Endothelial cell of umbilical vein (primary cell): ENCODE results near the gene PLEKHA6. TPM values are rescaled to one million over a fixed set of nuclear protein-coding genes. Genes with fewer than 3 reads are reported as not detected.

Source experiments
- Bru-seq: library from RNA; stranded (reverse); fragments of 400-500 nt; gene quantifications from one replicate; lab custom pipeline; 2021; lab: Mats Ljungman, UMichigan
- BruChase-seq, 2 experiments: library from RNA; stranded (reverse); fragments of 400-500 nt; gene quantifications; one replicate each; lab custom pipeline; 2021; lab: Mats Ljungman, UMichigan
- BruUV-seq: library from RNA; stranded (reverse); fragments of 400-500 nt; replicated peaks from 2 replicates; lab custom pipeline; 2021; lab: Mats Ljungman, UMichigan
- CTCF ChIA-PET: fragments of 300-600, 350-600 bp; sonication (Branson Sonifier 250); formaldehyde crosslinking; loops from one replicate; lab custom pipeline; 2021; ENCODE audit warnings: antibody characterized with exemption, inconsistent platforms; lab: Charles Lee
- POLR2A ChIA-PET: fragments of 300-600, 350-600 bp; sonication (Branson Sonifier 250); formaldehyde crosslinking; loops from one replicate; lab custom pipeline; 2021; ENCODE audit warnings: antibody characterized with exemption, inconsistent platforms; lab: Charles Lee
- DNase-seq: peaks from one replicate; pipeline ENCODE4 v3.0.0-alpha.2; 2011; ENCODE audit warnings: low read depth, low spot score
- FAIRE-seq: peaks from 2 replicates; lab custom pipeline; 2011; peaks lifted over from hg19 to GRCh38; lab: Jason Lieb, UNC
- H2AFZ ChIP-seq: 2 replicates; pipeline ENCODE4 v1.6.0; 2012; ENCODE audit warnings: low read depth, low read length, control low read depth, inconsistent platforms
- H3K27ac ChIP-seq: 2 replicates; pipeline ENCODE4 v1.5.1; 2011; ENCODE audit warnings: low read depth, mild to moderate bottlenecking, control low read depth, low read length, moderate library complexity; ENCODE audit not compliant: insufficient read depth
- H3K27me3 ChIP-seq, 2 experiments: 2 replicates each; pipeline versions ENCODE4 v1.6.0 to v1.6.1; 2011; ENCODE audit warnings: low read length in 2 of 2, mixed read lengths in 1 of 2; ENCODE audit not compliant: control insufficient read depth in 2 of 2, insufficient read depth in 2 of 2
- H3K36me3 ChIP-seq, 2 experiments: 2 replicates in 1 of 2; 3 replicates in 1 of 2; pipeline ENCODE4 v1.5.1; 2011; ENCODE audit warnings: low read length in 2 of 2, mild to moderate bottlenecking in 1 of 2, moderate library complexity in 1 of 2; ENCODE audit not compliant: control insufficient read depth in 2 of 2, insufficient read depth in 2 of 2; ENCODE audit errors: extremely low read depth in 1 of 2
- H3K4me1 ChIP-seq: 3 replicates; pipeline ENCODE4 v1.5.1; 2011; ENCODE audit warnings: mild to moderate bottlenecking, low read length; ENCODE audit not compliant: control insufficient read depth, insufficient read depth; ENCODE audit errors: extremely low read depth
- H3K4me2 ChIP-seq: 2 replicates; pipeline ENCODE4 v1.6.1; 2011; ENCODE audit warnings: low read length, control low read depth, mixed read lengths; ENCODE audit not compliant: insufficient read depth
- H3K4me3 ChIP-seq, 3 experiments: fragments of 200-600 bp in 1 of 3; sonication (generic), shearing (Covaris generic) in 1 of 3; replicated peaks in 1 of 3; 2 replicates each; pipeline ENCODE4 v1.5.1; 2011 to 2016; ENCODE audit warnings: control low read depth in 3 of 3, low read length in 3 of 3, mild to moderate bottlenecking in 2 of 3, inconsistent platforms in 1 of 3, low read depth in 1 of 3, moderate library complexity in 1 of 3; ENCODE audit not compliant: insufficient read depth in 1 of 3
- H3K79me2 ChIP-seq: 2 replicates; pipeline ENCODE4 v1.6.0; 2012; ENCODE audit warnings: low read length, inconsistent platforms; ENCODE audit not compliant: control insufficient read depth, insufficient read depth
- H3K9ac ChIP-seq: replicated peaks from 2 replicates; pipeline ENCODE3; 2011; ENCODE audit warnings: low read length, control low read depth; ENCODE audit not compliant: insufficient read depth; ENCODE audit errors: extremely low read depth
- H3K9me1 ChIP-seq: replicated peaks from 3 replicates; pipeline ENCODE4 v1.6.0; 2011; ENCODE audit warnings: mild to moderate bottlenecking, low read length; ENCODE audit not compliant: control insufficient read depth, insufficient read depth; ENCODE audit errors: extremely low read depth
- H3K9me3 ChIP-seq: replicated peaks from 2 replicates; pipeline ENCODE4 v1.5.1; 2012; ENCODE audit warnings: low read length, inconsistent platforms; ENCODE audit not compliant: control insufficient read depth, insufficient read depth
- H4K20me1 ChIP-seq: replicated peaks from 2 replicates; pipeline ENCODE3; 2011; ENCODE audit warnings: mild to moderate bottlenecking, low read length; ENCODE audit not compliant: control insufficient read depth, insufficient read depth; ENCODE audit errors: extremely low read depth
- EZH2 ChIP-seq: IDR thresholded peaks from 2 replicates; pipeline ENCODE4 v1.6.1; 2012; ENCODE audit warnings: borderline replicate concordance, low read depth, mild to moderate bottlenecking, moderate library complexity, low read length, inconsistent platforms; ENCODE audit not compliant: severe bottlenecking
- FOS ChIP-seq: IDR thresholded peaks from 2 replicates; pipeline ENCODE4 v1.6.1; 2011; ENCODE audit warnings: mild to moderate bottlenecking, low read length, moderate library complexity, borderline replicate concordance; ENCODE audit not compliant: insufficient read depth
- GATA2 ChIP-seq: IDR thresholded peaks from 2 replicates; pipeline ENCODE4 v1.7.0; 2011; ENCODE audit warnings: low read depth, mild to moderate bottlenecking, moderate library complexity, mixed read lengths, low read length; ENCODE audit not compliant: insufficient read length, insufficient read depth
- JUN ChIP-seq: IDR thresholded peaks from 2 replicates; pipeline ENCODE4 v1.6.1; 2011; ENCODE audit warnings: borderline replicate concordance, low read depth; ENCODE audit not compliant: insufficient read length, insufficient read depth
- MYC ChIP-seq: IDR thresholded peaks from one replicate; pipeline ENCODE4 v1.6.1; 2011; ENCODE audit warnings: mild to moderate bottlenecking, low read depth, low read length
- POLR2A ChIP-seq: IDR thresholded peaks from 2 replicates; pipeline ENCODE4 v1.6.1; 2012; ENCODE audit warnings: low read depth, mild to moderate bottlenecking, control low read depth, low read length
- POLR2AphosphoS5 ChIP-seq: IDR thresholded peaks from 2 replicates; pipeline ENCODE4 v1.6.1; 2012; ENCODE audit warnings: low read depth, mild to moderate bottlenecking, control low read depth, low read length, moderate library complexity; ENCODE audit not compliant: insufficient read depth
- dilution Hi-C: fragments of 300-500 bp; cut with MboI; formaldehyde crosslinking; loops from one replicate; pipeline ENCODE4 v1.15.0; 2019; ENCODE audit warnings: low sequenced_read_pairs; ENCODE audit not compliant: extremely low pct_ligation_motif_present
- intact Hi-C: fragments of 100-400 bp; cut with micrococcal nuclease; formaldehyde crosslinking; loops from one replicate; pipeline ENCODE4 v1.10.0; 2022
- long read RNA-seq: library from polyadenylated mRNA; stranded (forward); transcript quantifications from one replicate; pipeline ENCODE4 v2.0.0, GENCODE V29; 2021
- polyA minus RNA-seq, 3 experiments: library from RNA; depleted of rRNA, polyadenylated mRNA; stranded (reverse); fragments of >200 nt; gene quantifications; 1 replicate in 1 of 3; 2 replicates in 2 of 3; pipeline ENCODE4 v1.2.3, GENCODE V29; 2011
- polyA plus RNA-seq, 4 experiments: library from polyadenylated mRNA; depleted of rRNA in 3 of 4; stranded (reverse) in 3 of 4; unstranded in 1 of 4; fragments of >200 nt; gene quantifications; 2 replicates each; pipeline versions ENCODE4 v1.2.1 to v1.2.3, GENCODE V29; 2011 to 2012; ENCODE audit warnings: missing spikeins in 1 of 4
- total RNA-seq: library from RNA; stranded (reverse); gene quantifications from 2 replicates; pipeline ENCODE4 v1.2.3, GENCODE V29; 2021
- TF ChIP-seq, protein P1 (sequence below), 2 donors: IDR thresholded peaks; 1 replicate in 1 of 2; 2 replicates in 1 of 2; pipeline ENCODE4 v1.5.1; 2011; ENCODE audit warnings: low read length in 2 of 2, mild to moderate bottlenecking in 2 of 2, moderate library complexity in 2 of 2, control low read depth in 1 of 2, inconsistent platforms in 1 of 2, low read depth in 1 of 2; ENCODE audit not compliant: insufficient read depth in 1 of 2; ENCODE audit errors: extremely low read depth in 1 of 2
- TF ChIP-seq, protein P2 (sequence below): IDR thresholded peaks from 2 replicates; pipeline ENCODE4 v1.6.1; 2011; ENCODE audit not compliant: insufficient read depth, insufficient read length

PLEKHA6 gene, protein sequence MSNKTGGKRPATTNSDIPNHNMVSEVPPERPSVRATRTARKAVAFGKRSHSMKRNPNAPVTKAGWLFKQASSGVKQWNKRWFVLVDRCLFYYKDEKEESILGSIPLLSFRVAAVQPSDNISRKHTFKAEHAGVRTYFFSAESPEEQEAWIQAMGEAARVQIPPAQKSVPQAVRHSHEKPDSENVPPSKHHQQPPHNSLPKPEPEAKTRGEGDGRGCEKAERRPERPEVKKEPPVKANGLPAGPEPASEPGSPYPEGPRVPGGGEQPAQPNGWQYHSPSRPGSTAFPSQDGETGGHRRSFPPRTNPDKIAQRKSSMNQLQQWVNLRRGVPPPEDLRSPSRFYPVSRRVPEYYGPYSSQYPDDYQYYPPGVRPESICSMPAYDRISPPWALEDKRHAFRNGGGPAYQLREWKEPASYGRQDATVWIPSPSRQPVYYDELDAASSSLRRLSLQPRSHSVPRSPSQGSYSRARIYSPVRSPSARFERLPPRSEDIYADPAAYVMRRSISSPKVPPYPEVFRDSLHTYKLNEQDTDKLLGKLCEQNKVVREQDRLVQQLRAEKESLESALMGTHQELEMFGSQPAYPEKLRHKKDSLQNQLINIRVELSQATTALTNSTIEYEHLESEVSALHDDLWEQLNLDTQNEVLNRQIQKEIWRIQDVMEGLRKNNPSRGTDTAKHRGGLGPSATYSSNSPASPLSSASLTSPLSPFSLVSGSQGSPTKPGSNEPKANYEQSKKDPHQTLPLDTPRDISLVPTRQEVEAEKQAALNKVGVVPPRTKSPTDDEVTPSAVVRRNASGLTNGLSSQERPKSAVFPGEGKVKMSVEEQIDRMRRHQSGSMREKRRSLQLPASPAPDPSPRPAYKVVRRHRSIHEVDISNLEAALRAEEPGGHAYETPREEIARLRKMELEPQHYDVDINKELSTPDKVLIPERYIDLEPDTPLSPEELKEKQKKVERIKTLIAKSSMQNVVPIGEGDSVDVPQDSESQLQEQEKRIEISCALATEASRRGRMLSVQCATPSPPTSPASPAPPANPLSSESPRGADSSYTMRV
- total RNA-seq (11.5 and 15.0 TPM in 2 replicates), polyA plus RNA-seq (2.1 and 2.4 TPM in 2 replicates), polyA minus RNA-seq (3.9 and 4.1 TPM in 2 replicates), Bru-seq, nascent RNA (percentile 51 among the genes with signal in this experiment), BruChase-seq, experiment 1, labeled RNA remaining after a 6-hour chase (percentile 65 among the genes with signal in this experiment), BruChase-seq, experiment 2, labeled RNA remaining after a 2-hour chase (percentile 49 among the genes with signal in this experiment)
- polyA plus RNA-seq (2011; cell fraction: cytosol; rRNA removed): 2.5 and 3.3 TPM in 2 replicates
- polyA plus RNA-seq (2011; cell fraction: nucleus; rRNA removed): 9.7 and 12.6 TPM in 2 replicates
- 2.6 and 4.6 TPM in 2 replicates for polyA plus RNA-seq (2012)
- 8.0 TPM for polyA minus RNA-seq (2011; cell fraction: cytosol; rRNA and poly(A)+ RNA removed)
- polyA minus RNA-seq (2011; cell fraction: nucleus; rRNA and poly(A)+ RNA removed): 6.6 and 8.8 TPM in 2 replicates
- long read RNA-seq, partial matches to known transcripts: 0 of 5 reads
- long read RNA-seq, other reads (novel, unspliced or antisense): 5 of 5 reads

DNA sequence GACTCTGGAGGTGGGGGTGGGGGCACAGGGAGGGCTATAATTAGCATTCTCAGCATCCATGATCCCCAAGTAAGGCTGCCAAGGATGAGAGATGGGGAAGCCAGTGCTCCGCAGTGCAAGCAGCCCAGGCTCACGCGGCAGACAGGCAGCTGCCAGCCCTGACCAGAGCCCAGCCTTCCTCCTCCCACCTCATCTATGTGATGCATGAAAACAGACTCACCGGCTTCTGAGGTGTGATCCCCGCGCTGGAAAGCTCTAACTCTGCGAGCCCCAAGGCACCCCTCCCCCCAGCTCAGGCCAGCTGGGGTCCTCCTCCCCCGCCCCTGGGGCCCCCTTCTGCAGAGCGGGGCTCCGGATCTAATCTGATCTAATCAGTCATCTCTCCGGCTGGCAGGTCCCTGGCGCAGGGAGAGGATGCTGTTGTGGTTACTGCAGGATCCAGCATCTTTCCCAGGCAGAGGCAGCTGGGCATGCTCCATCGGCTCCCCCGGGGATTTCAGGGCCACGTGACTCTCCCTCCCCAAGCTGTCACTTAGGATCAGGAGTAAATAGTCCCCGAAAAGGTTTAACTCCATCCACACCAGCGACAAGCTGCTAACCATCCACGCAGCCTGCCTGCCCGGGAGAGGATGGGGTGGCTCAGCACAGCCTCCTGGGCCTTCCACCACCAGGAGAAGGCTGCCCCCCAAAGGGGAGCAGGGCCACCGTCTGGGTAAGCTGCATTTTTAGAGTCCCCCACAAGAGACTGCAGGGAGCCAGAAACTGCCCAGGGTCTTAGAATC is at the start of gene PLEKHA6:
Gene PLEKHA6, minus strand, starts transcription at position 456 of the 782 bp plus-strand sequence. CDS start 86,202 bp downstream, outside the sequence.
- Histone ChIP-seq H3K4me2 (peak within 1 kb of the TSS; percentile 36), H3K9me1 (no peaks in the 10 kb centered on the region), H3K36me3 (no peaks in the 10 kb centered on the region), H3K4me3 (peak within 1 kb of the TSS in 1 of 3 experiments; percentile 4), H3K27me3 (no peaks in the 10 kb centered on the region), H3K9ac (no peak within 1 kb of the TSS), H3K27ac (peak within 1 kb of the TSS; percentile 18), H3K4me1 (peaks cover 55% of the 10 kb centered on the region), H3K9me3 (no peaks in the 10 kb centered on the region), H3K79me2 (no peaks in the 10 kb centered on the region), H2AFZ (peak within 1 kb of the TSS; percentile 1), H4K20me1 (no peaks in the 10 kb centered on the region)
- ChIA-PET POLR2A (interaction anchor here (0.5 to 3.0 kb wide), 2 partner anchors 101 to 477 kb away, joined by 4 to 8 read pairs; no protein-coding TSS in a partner anchor), CTCF (interaction anchor here (0.6 to 9.5 kb wide), 16 partner anchors 11 to 270 kb away, joined by 3 to 318 read pairs (median 6); partner anchors contain the start of genes GOLT1A and REN)
- intact Hi-C loops: loop anchor here (5.0 kb wide), 1 partner anchor 287 kb away; the partner anchor contains the start of gene SOX13
- TF ChIP-seq MYC (no peak), JUN (no peak), EZH2 (no peak), FOS (no peak), GATA2 (peak; percentile 76), POLR2A (no peak), POLR2AphosphoS5 (no peak)
- TF ChIP-seq, protein P1, sequence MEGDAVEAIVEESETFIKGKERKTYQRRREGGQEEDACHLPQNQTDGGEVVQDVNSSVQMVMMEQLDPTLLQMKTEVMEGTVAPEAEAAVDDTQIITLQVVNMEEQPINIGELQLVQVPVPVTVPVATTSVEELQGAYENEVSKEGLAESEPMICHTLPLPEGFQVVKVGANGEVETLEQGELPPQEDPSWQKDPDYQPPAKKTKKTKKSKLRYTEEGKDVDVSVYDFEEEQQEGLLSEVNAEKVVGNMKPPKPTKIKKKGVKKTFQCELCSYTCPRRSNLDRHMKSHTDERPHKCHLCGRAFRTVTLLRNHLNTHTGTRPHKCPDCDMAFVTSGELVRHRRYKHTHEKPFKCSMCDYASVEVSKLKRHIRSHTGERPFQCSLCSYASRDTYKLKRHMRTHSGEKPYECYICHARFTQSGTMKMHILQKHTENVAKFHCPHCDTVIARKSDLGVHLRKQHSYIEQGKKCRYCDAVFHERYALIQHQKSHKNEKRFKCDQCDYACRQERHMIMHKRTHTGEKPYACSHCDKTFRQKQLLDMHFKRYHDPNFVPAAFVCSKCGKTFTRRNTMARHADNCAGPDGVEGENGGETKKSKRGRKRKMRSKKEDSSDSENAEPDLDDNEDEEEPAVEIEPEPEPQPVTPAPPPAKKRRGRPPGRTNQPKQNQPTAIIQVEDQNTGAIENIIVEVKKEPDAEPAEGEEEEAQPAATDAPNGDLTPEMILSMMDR (IDR thresholded peaks at IDR 0.05; ENCODE audit: extremely low read depth in 1 of 2, insufficient read depth in 1 of 2, low read depth in 1 of 2, low read length in 2 of 2): peak in 1 of 2 donors; percentile 41
- TF ChIP-seq, protein P2, sequence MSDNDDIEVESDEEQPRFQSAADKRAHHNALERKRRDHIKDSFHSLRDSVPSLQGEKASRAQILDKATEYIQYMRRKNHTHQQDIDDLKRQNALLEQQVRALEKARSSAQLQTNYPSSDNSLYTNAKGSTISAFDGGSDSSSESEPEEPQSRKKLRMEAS: peak; percentile 50
- DNase-seq (no peak), FAIRE-seq (peak; percentile 64)
- no TSS peak for BruUV-seq
- dilution Hi-C loops: no loop called here
